NCI-H345 treated with DMSO at 0.1 percent for 48 hours (cell line): ENCODE results near the gene ZBTB16.

Experiments
- DNase-seq: peaks from one replicate; lab custom pipeline; 2025; ENCODE audit not compliant: unreplicated experiment; lab: John Stamatoyannopoulos, UW

The ZBTB16 gene

DNA sequence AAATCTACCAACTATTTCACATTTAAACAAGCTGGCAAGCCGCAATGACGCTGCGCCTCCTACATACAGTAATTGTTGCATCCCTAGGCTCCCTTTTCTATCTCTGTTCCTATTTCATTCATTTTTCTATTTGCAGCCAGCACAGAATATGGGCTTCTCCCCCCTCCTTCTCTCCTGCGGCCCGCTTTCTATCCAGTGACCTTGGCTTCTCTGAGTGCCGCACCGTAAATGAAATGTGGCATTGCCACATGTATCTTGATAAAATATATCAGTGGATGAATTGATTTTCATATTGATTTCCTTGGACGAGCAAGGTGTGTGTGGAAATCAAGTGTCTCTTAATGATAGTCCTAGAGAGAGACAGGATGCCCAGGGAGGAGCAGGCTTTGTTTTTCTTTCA is 70.2 kb downstream of the ZBTB16 start:
- no peak for DNase-seq

DNA sequence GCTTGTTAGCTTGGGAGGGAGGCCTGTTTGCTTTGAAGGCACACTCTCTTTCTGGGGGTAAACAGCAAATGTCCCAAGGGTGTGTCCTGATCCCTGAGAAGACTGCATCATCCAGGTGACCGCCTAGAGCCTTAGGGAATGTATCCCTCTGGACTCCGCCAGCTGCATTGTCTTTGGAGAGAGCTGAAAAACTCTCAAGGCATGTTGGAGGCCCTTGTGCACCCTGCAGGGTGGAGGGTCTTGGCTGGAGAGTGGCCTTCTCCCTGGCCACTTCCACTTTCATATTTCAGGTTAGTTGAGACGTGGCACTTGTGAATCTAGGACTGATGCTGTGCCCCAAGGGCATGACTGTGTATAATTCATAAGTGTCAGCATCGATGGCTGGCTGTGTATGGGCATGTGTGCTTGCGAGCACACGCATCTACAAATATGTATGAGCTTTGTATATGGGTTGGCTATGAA is 70.6 kb downstream of the ZBTB16 start:
- no peak for DNase-seq

DNA sequence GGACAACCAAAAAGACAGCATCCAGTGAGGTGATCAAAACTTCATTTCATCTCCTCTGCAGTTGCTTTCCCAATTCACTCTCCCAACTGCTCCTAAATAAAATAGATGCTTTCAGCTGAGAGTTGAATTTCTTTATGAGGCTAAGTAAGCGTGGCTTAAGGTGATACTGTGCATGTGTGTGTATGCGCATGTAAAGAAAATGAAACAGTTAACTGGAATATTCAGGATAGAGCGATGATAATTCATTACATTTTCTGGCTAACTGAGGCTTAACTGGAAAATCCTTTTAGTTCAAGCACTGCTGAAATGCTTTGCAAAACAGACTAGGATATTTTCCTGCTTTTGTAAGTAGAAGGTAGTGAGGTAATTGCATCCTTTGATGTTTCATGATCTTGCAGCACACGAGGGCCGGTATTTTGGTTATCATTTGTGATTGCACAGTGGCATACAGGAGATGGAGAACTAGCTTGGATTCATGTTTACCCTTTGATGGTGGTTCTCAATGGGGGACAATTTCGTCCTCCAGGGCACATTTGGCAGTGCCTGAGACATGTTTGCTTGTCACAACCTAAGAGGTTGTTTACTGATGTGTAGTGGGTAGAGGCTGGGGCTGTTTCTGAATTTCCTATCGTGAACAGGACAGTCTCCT is 71.2 kb downstream of the ZBTB16 start:
- no peak for DNase-seq

DNA sequence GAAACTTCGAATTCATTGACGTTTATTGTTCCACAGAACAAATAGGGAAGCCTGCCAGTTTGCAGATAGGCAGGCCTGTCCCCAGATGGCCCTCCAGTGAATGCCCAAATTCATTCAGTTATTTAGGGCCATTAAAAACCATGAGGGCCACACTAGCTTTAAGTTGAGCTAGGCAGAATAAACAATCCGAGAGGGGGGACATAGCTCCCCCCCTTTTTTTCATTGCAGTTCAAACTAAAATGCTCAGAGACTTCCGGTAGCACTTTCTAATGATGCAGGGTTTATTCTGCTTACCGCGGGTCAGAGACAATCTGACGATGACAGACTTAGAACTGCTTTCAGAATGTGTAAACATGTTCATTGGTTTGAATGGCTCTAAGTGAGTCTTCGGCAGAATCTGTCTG is 72.0 kb downstream of the ZBTB16 start:
- DNase-seq: no peak

DNA sequence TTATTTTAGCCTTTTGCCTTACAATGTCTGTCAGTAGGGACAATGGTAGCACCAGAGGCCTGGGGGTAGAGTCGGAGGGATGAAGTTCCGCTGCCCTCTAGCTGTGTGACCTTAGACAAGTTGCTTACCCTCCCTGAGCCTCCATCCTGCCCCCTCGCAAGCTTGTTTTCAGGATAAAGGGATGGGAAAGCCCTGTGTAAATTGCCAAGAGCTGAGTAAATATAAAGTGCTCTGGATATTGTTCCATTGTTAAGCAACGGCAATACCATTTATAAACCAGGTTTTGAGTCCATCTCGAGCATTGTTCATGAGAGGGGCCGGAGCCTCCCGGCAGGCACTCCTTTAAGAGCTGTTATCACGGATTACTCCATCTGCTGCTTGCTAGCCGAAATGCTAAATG is 72.9 kb downstream of the ZBTB16 start:
- no peak for DNase-seq

DNA sequence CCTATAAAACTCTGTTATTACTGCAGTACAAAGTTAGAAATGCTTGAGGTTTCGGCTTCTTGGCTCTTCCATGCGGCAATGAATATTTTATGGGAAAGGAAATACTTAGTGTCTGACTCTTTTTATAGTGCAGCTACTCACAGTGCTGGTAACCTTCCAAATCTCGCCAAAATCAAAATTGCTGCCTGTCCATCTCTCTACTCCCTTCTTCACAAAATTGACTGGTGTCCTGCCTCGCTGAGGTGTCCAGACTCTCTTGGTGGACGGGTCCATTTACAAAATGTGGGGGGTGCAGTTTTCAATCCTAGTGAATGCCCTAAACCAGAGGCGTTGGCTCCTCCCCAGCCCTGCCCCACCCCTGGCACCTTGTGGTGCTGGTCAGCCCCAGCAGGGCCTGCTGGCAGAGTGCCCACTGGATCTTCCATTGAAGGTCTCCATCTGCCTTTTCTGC is 73.5 kb downstream of the ZBTB16 start:
- no peak for DNase-seq

DNA sequence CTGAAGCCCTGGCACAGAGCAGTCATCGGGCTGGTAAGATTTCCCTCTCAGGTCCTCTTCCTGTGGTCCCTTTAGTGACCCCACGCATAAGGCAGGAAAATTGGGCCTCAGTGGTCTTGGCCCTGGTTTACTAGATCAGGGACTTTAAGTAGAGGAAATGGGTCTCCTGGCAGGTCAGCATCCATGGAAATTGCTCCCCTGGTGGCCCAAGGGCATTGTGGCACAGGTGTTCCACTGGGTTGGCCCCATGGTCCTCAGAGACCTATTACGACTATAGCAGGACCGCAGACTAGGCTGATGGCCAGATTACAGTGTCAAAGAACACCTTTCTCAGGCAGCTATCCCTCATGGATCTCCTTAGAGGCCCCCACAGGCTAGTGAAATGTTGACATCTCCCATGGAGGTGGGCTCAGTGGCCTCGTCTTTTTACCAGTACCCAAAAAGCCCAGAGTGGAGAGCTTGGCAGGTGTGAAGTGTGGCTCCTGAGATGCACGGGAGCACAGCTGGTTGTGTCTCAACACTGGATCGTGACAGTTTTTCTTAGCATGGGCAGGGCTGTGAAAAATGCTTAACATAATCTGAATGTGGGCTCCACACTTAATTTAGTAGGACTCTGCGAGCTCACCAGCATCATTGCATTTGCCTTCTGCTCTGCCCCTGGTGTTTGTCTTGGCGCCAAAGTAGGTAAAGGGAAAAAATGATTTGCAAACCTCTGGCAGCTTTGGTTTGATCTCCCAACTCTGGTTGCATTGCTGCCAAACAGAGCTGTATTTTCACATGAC is 74.2 kb downstream of the ZBTB16 start:
- DNase-seq: no peak

DNA sequence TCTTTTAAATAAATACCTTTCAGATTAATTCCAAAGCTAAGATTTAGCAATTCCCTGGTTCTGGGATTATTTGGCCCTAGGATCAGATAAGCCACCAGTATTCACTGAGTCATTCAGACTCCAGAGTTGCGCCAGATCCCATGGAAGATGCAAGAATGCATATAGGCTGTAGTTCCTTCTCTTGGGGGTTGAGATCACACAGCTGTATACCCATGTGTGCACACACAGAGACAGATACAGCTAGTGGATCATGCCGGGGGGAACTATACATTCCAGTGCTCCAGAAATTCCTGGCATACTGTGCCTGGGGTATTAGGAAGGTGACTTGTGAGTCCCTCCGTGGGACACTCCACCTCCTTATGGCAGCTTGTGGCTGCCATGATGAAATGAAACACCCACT is 75.4 kb downstream of the ZBTB16 start:
- no peak for DNase-seq

DNA sequence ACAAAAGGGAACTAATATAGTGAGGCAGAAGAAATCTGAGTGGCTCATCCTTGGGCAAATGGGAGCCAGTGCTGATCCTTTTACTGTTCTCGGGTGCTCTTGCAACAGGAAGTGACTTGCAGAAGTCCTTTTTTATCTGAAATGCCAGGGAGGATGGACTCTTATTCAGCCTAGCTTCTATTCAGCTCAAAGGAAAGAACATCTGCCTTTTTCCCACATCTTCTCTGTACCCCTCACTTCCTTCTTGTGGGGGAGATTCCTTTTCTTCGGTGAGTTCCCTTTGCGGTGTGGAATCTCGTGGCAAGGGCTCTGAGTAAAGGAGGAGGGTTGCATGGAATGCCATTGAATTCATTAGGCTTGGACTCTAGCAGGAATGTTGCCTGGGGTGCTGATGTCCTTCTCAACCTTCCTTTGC is 76.2 kb downstream of the ZBTB16 start:
- no peak for DNase-seq

DNA sequence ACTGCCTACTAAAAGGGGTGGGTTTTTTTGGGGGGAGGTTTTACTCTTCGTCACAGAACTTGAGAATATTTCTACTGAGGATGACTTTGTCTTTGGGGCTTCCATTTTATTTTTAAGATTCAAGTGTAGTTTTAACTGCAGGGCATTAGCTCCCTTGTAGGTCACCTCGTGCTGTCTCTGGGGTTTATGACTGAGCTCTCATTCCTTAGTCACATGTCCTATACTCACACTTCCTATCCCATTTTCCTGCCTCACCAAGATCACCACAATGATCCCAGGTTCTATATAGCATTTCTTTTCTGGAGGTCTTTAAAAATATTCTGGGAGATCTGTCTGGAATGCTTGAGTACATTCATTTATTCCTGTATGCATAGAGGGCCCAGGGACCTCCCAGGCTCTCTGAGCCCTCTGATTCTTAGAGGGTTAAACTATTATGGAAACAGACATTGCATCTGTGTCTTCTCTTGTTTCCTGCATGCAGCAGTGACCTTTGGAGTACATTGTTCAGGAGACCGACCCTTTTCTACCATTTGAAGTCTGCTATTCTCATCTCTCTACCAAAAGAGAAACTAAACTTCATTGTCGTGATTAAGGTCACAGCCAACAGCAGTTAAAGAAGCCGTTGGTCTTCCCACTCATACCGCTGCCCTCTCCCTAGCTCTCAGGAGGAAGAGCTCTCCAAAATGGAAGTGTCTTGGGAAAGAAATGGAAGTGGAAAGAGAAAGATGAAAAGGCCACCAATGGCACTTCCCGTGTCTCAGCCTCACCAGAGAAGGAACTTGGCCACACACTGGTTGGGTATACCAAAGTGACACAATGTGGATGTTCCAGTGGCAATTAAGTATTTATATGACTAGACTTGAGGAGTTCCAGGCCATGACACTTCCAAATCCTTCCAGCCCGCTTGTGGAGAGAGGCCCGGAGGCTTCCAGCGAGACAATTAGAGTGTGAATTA is 77.5 kb downstream of the ZBTB16 start:
- DNase-seq: no peak

DNA sequence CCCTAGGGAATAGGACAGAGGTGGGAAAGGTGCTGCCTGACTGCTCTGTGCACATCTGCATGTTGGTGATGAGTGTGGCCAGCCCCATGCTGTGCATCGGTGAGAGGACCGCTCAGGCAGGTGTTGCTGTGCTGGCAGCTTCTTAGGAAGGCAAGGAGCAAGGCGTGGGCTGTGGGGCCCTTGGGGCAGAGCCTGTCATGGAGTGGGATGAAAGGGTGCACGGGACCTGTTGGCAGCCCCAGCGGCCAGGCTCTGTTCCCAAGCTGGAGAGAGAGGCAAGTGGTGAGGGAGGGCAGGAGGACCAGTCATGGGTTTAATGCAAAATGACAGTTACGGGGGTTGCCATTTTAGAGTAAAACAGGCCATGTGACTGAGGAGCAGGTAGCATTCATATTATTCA is 78.3 kb downstream of the ZBTB16 start:
- no peak for DNase-seq

DNA sequence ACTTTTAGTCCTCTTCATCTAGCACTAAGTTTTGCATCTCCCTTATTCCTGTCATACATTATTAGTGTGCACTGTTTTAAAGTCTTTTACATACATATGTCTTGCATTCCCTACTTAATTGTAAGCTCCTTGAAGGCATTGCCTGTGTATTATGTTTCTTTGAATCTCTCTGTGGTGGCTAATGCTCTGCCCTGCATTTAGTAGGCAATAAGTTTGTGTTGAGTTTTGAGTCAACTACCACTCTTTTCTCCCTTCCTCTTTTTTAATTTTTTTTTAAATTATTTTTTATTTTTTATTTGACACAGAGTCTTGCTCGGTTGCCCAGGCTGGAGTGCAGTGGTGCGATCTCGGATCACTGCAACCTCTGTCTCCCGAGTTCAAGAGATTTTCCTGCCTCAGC is 78.9 kb downstream of the ZBTB16 start:
- DNase-seq: no peak

DNA sequence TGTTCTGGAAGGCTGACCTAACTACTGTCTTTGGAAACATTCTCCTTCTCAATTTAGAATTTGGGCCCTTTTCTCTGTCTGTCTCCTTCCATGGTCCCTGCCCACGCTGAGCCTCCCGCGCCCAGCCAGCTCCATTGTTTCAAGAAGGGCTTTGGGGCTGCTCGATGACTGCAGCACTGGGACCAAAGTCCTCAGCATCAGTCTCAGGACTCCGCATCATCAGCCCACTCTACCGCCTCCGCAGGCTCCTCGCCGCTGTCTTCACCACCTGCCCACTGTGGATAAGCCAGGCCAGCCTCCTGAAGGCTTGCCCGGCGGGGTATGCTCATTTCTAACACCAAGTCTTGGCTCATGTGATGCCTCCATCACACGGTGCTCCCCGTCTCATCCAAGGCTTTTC is 81.3 kb downstream of the ZBTB16 start:
- no peak for DNase-seq

DNA sequence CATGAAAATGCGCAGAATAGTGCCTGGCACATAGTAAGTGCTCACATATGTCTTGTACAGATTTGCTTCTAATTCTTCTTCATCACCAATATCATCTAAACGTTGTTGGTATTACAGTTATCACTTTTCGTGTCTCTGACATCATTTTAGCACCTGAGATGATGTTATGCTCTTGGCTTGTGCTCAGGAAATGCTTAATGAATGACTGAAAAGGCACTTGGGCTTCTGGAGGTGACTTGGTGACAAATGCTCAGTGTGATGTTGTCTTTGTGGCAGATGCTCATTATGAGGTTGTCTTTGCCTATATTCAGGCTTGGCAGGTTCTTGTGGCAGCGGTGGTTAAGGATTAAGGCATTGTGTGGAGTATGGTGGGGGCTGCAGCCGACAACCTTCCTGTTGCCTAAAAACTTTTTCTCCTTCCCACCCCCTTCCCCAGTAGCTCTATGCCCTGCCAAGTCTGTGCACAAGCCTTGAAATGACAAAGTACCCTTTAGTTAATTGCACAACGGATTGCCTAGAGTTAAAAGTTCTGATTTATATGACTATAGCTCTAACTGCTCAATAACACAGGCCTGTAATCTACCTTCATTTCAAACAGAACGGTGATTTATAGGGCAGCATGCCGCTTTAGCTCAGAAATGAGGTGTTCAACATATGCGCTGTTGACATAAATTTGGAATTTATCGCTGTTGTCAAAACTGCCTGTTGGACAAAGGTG is 82.5 kb downstream of the ZBTB16 start:
- DNase-seq: no peak

DNA sequence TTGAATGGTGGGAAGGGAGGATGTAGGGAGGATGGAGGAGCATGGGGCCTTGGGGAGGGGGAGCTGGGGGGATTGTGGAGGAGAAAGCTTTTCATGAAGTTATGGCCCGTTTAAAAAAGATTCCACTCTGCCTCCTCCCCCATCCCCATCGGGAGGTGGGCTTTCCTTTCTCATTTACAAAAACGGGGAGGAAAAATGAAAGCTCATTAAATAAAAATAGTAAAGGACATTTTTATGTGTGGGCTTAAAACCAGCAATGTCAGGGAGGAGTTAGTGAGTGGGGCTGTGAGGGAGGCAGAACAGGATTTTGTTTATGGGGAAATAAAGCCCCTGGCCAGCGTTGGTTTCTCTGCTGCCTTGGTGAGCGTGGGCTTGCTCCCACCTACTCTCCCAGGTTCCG is 83.2 kb downstream of the ZBTB16 start:
- DNase-seq: no peak

DNA sequence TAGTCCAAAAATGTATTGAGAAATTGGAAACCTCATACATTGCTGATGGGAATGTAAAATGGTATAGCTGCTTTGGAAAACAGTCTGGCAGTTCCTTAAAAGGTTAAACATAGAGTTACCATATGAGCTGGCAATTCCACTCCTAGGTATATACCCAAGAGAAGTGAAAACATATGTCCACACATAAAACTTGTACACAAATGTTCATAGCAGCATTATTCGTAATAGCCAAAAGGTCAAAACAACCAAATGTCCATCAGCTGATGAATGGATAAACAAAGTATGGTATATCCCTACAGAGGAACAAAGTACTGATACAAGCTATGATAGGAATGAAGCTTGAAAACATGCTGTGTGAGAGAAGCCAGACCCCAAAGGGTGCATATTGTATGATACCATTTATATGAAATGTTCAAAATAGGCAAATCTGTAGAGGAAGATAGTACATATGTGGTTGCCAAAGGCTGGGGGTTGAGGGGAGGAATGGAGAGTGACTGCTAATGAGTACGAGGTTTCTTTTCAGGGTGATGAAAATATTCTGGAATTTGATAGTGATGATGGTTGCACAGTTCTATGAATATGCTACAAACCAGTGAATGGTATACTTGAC is 85.8 kb downstream of the ZBTB16 start:
- no peak for DNase-seq

DNA sequence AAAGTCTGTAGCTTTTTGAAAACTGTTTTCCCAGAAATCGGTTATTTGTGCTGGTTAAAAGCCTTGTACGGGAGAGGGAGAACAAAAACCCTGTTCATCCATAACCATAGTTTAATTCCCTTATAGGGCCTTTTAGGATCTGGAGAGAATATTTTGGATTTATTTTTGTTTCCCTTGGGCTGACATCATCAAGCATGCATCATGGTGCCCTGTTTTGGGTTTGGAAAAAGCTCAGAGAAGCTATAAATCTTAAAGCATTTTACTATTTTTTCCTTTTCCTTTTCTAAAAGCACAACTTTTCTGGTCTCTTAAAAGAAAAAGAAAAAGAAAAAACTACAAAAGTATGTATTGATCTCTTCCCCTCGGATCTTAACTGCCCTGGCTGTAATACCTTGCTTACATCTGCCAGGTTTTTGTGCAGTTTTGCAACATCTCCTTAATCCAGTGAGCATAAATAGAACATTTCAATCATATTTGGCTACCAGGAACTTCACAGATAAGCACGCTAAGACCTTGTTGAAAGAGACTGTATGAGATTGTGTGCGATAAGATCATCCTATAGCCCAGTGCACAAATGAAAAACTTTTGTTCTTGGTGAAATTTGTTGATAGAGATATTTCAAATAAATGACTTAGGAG is 88.0 kb downstream of the ZBTB16 start:
- DNase-seq: no peak

DNA sequence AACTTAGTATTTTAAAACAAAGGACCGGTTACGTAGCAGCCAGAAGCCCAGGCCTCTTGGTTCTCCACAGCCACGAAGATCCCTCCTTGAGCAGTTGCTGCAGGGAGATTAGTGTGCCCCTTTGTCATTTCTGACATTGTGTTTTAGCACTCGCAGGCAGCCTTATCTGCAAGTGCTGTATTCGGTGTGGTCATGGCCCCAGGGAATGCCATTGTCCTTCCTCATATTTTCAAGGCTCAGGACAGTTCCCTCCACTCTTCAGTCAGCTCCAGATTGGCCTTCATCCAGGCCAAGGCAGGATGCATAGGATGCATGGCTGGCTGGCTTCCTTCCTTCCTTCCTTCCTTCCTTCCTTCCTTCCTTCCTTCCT is 88.5 kb downstream of the ZBTB16 start:
- no peak for DNase-seq

DNA sequence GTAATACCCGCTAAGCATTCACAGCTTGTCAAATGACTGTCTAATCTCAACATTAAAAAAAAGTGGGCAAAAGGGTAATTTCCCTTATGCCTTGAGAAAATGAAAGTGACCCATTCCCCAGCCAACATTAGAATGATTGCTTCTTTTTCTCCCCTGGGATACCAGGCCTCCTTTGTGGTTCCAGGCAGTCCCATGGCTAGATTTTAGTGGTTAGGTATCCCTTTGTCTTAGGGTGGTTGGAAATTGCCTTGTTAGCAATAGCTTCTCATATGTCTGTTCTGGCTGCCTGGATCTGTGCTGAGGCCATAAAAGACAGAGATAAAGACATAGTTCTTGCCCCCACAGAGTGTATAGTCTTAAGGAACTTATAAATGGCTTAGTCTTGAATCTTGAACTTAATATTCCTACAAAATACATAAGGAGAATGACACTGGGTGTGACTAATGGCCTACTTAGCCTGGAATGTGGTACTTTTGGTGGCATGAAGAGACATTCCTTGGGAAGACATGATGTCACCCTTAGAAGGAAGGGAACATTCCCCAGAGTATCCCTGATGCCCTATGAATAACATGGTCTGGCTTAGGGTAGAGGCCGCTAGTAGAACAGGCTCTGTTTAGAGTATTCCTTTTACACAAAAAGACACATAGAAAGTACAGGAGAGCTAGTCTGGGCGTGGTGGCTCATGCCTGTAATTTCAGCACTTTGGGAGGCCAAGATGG is 90.3 kb downstream of the ZBTB16 start:
- DNase-seq: no peak
